ENCODE data around the gene SLC16A13. TPM values are rescaled to one million over a fixed set of nuclear protein-coding genes. Genes with fewer than 3 reads are reported as not detected.
"Not testable (repeated sequence)": the region's sequence is repeated elsewhere in the genome, so short reads cannot be mapped to it uniquely, and the experiment has no call there.

The SLC16A13 gene, protein sequence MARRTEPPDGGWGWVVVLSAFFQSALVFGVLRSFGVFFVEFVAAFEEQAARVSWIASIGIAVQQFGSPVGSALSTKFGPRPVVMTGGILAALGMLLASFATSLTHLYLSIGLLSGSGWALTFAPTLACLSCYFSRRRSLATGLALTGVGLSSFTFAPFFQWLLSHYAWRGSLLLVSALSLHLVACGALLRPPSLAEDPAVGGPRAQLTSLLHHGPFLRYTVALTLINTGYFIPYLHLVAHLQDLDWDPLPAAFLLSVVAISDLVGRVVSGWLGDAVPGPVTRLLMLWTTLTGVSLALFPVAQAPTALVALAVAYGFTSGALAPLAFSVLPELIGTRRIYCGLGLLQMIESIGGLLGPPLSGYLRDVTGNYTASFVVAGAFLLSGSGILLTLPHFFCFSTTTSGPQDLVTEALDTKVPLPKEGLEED
- 3.3 TPM for polyA plus RNA-seq

DNA sequence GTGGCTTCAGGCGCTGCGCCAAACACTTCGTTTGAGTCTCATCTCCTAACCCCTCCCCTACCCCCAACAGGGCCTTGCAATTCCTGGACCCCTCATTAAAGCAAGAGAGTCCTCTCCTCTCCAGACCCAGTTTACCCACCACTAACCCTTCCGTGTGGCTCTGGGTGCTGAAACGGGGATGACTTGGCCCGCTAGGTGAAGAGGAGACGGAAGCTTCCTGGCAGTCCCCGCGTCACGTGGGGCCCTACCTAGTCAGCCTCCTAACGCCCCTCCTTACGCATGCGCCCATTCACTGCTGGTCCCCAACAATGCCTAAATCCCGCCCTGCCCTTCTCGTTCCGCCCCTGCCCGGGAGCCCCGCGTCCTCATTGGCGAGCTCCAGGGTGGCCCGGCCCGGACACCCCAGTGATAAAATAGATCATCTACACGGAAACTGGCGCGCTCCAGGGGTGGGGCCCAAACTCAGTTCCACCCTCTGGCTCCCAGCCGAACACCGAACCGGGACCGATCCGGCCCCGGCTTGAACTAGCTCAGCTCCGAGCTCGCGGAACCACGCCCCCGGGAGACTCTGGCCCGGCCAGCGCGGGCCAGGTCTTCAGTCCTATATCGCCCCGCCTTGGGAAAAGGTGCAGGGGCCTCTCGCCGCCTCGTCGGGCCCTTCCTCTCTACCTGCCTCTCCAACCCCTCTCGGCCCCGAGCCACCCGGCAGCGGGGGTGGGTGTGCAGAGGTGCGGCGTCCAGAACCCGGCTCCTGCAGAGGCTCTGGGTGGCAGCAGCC is at the start of gene SLC16A13:
SLC16A13 (plus strand) TSS at position 425 of the 778 bp plus-strand sequence. CDS start 368 bp downstream, outside the sequence.
- Mint-ChIP-seq H3K4me3 (peak within 1 kb of the TSS; percentile 95 to 98 (median 96)), H3K27me3 (no peaks in the 10 kb centered on the region), H3K27ac (peak within 1 kb of the TSS; percentile 95 to 99 (median 99)), H3K36me3 (peaks cover 5% of the 10 kb centered on the region), H3K9me3 (no peaks in the 10 kb centered on the region), H3K4me1 (peaks cover 15 to 37% (median 34%) of the 10 kb centered on the region in 3 donors)

DNA sequence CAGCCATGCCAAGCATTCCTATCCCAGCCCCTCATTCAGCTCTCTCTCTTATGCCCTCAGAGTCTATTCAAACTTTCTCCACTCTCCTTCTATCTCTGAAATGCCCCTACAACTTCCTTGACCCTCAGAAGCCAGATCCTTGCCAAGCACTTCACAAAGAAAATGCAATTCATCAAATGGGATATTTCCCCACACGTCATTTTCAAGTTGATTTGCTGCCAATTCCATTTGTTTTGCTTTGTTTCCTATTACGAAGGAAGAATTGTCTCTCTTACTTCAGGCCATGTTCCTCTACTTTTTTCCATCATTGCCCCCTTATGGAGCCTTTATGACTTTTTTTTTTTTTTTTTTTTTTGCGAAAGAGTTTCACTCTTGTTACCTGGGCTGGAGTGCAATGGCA is 49.1 kb upstream of the SLC16A13 start:
- Mint-ChIP-seq H3K4me3 (no peak overlapping the region), H3K9me3 (no peaks in the 10 kb centered on the region), H3K4me1 (peaks cover 0 to 4% (median 0%) of the 10 kb centered on the region in 3 donors), H3K27ac (no peak overlapping the region), H3K27me3 (no peaks in the 10 kb centered on the region), H3K36me3 (peaks cover 3% of the 10 kb centered on the region)

DNA sequence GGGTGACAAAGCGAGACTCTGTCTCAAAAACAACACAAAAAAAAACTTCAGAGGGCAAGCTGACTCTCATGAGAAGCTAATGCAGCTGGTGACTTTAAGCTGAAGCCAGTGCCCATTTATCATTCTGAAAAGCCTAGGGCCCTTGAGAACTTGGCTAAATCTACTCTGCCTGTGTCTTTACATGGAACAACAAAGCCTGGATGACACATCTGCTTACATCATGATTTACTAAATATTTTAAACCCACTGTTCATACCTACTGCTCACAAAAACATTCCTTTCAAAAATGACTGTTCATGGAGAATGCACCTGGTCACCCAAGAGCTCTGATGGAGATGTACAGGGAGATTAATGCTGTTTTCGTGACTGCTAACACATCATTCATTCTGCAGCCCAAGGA is 46.0 kb upstream of the SLC16A13 start:
- Mint-ChIP-seq H3K27me3 (no peaks in the 10 kb centered on the region), H3K4me1 (peaks cover 0 to 4% (median 0%) of the 10 kb centered on the region in 3 donors), H3K4me3 (no peak overlapping the region), H3K36me3 (peaks cover 3% of the 10 kb centered on the region), H3K9me3 (no peaks in the 10 kb centered on the region), H3K27ac (no peak overlapping the region)

GRCh38 chr17:6993613-6994056 is 42.2 kb upstream of the SLC16A13 start:
- H3K4me1 Mint-ChIP-seq, H3K9me3 Mint-ChIP-seq, H3K27me3 Mint-ChIP-seq, H3K4me3 Mint-ChIP-seq, H3K36me3 Mint-ChIP-seq, H3K27ac Mint-ChIP-seq: not testable (repeated sequence)

DNA sequence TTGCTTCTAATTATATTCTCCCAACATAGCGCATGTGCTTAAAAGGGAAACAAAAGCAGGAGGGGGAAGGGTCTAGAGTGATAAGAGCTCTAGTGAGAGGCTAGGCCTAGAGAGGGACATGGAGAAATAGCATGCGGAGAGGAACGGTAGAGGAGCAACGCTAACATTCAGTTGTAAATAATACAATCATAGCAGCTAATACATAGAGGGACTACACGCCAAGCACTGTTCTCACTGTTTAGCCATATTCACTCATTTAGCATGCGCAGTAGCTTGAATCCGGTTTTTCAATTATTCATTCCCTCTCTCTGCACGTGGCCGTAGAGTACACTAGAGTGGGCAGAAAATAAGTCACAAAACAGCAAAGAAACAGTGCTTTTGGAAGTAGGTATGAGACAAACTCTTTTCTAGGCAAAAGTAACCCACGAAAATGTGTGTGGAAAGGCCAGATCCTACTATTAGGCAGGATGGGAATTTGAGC is 41.7 kb upstream of the SLC16A13 start:
- no peak overlapping the region for H3K27ac Mint-ChIP-seq
- H3K36me3 Mint-ChIP-seq: peaks cover 7% of the 10 kb centered on the region
- no peaks in the 10 kb centered on the region for H3K4me1 Mint-ChIP-seq
- H3K4me3 Mint-ChIP-seq: no peak overlapping the region
- H3K9me3 Mint-ChIP-seq: no peaks in the 10 kb centered on the region
- no peaks in the 10 kb centered on the region for H3K27me3 Mint-ChIP-seq

DNA sequence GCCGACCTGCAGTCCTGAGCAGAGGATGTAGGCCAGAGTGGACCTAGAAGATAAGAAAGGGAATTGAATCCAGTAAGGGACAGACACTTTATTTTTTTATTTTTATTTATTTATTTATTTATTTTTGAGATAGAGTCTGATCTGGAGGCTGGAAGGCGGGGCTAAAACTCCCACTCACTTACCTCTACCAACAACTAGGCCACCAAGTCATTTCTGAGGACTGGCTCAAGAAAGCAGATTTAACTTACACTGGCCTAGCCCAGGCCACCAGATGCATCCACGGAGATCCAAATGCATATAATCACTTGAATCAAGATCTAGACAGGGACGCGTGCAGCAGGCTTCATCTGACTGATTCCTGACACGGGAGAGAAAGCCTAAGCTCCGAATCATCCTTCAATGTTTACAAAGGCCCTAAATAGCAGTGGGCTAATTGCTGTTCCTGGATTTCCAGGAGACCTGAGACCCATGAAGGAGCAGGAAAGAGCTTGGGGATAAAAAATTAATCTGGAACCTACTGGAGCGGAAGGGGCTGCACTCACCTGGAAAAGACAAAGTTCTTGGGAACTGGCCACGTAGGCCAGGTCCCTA is 41.1 kb upstream of the SLC16A13 start:
- peaks cover 0 to 3% (median 0%) of the 10 kb centered on the region in 3 donors for H3K4me1 Mint-ChIP-seq
- H3K9me3 Mint-ChIP-seq: no peaks in the 10 kb centered on the region
- no peak overlapping the region for H3K27ac Mint-ChIP-seq
- H3K36me3 Mint-ChIP-seq: peaks cover 7% of the 10 kb centered on the region
- H3K4me3 Mint-ChIP-seq: no peak overlapping the region
- H3K27me3 Mint-ChIP-seq: no peaks in the 10 kb centered on the region

DNA sequence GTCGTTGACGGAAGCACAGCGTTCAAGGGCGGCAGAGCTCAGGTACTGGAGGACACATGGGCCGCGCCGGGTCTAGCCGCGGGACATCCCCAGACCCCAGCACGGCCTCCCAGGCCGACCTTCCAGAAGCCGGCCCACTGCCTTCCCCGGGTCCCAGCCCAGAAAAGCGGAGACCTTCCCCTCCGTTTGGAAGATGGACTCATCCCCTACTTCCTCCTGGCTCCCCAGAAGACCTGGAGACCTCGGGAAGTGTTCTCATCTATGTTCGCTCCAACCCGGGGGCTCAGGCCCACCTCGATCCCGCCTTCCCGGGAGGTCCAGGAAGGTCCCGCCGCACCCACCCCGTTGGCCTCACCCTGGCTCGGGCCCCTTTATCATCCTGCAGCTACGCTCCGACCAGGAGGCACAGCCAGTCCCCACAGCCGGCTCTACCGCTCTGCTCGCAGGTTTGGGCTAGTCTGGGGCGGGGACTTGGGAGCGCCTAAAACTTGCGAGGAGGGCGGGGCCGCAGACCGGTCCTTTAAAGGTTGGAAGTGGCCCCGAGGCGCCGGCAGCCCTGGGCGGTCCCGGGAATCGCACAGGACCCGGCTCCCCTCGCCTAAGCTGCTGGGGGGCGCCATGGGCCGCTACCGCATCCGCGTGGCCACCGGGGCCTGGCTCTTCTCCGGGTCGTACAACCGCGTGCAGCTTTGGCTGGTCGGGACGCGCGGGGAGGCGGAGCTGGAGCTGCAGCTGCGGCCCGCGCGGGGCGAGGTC is 40.1 kb upstream of the SLC16A13 start, which contains the start of gene ALOX12:
ALOX12 (plus strand) TSS at position 550 of the 756 bp plus-strand sequence; CDS start at position 619, 69 bp downstream.
- no peak within 1 kb of the TSS for H3K4me3 Mint-ChIP-seq
- H3K27ac Mint-ChIP-seq: no peak within 1 kb of the TSS

DNA sequence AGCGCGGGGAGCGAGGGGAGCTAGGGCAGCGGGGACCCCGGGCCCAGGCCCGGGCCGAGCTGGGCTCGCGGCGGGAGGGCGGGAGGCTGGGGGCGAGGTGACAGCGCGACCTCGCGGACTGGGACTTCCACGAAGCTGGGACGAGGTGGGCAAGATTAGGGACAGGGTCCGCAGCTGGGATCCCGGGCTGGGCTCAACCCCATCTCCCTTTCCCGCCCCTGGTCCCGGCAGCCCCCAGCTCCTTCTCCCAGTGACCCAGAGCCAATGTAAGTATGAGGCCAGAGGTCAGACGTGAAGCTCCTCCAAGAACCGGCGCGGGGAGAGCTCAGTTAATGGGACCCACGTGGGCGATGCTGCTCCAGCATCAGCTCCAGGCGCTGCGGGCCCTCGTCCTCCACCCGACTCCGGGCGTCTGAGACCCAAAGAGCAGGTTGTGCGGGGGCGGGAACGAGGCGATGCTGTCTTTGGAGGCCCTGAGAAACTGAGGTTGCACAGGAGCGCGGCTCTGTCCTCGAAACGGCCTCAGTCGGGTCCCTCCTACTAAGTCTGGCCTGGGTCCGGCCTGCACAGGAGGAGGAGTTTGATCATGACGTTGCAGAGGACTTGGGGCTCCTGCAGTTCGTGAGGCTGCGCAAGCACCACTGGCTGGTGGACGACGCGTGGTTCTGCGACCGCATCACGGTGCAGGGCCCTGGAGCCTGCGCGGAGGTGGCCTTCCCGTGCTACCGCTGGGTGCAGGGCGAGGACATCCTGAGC is 39.4 kb upstream of the SLC16A13 start:
- H3K27me3 Mint-ChIP-seq: no peaks in the 10 kb centered on the region
- no peak overlapping the region for H3K4me3 Mint-ChIP-seq
- H3K9me3 Mint-ChIP-seq: no peaks in the 10 kb centered on the region
- H3K4me1 Mint-ChIP-seq: peaks cover 0 to 3% (median 1%) of the 10 kb centered on the region in 3 donors
- peaks cover 7% of the 10 kb centered on the region for H3K36me3 Mint-ChIP-seq
- H3K27ac Mint-ChIP-seq: no peak overlapping the region

More for the DNA sequence above, 40.1 kb upstream of the SLC16A13 start, which contains the start of gene ALOX12:
- Mint-ChIP-seq H3K36me3 (peaks cover 7% of the 10 kb centered on the region), H3K27me3 (no peaks in the 10 kb centered on the region), H3K4me1 (peaks cover 0 to 3% (median 0%) of the 10 kb centered on the region in 3 donors), H3K9me3 (no peaks in the 10 kb centered on the region)

DNA sequence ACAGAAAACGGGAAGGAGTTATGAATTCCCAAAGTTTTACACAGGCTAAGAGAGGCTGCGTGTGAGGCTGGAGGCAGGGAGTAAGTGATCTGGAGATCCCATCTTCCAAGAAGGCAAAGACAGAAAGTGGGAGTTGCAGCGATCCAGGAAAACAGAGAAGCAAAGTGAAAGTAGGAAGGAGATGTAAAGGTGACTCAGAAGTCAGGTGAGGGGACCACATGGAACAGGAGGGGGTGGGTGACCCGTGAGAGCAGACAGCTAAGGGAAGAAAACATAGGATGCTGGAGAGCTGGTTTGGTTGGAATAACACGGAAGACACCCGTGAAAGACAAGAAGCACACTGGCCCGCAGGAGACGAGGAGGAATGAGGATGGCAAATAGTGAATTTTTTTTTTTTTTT is 38.6 kb upstream of the SLC16A13 start:
- Mint-ChIP-seq H3K9me3 (no peaks in the 10 kb centered on the region), H3K4me1 (peaks cover 1 to 4% (median 3%) of the 10 kb centered on the region in 3 donors), H3K27me3 (no peaks in the 10 kb centered on the region), H3K4me3 (no peak overlapping the region), H3K27ac (no peak overlapping the region), H3K36me3 (peaks cover 7% of the 10 kb centered on the region)

GRCh38 chr17:6998855-6999508 is 36.8 kb upstream of the SLC16A13 start:
- Mint-ChIP-seq H3K27ac (no peak overlapping the region), H3K4me3 (no peak overlapping the region), H3K36me3 (peaks cover 7% of the 10 kb centered on the region), H3K27me3 (no peaks in the 10 kb centered on the region), H3K4me1 (peaks cover 3 to 4% (median 3%) of the 10 kb centered on the region in 3 donors), H3K9me3 (no peaks in the 10 kb centered on the region)

- peaks cover 9 to 11% (median 10%) of the 10 kb centered on the region in 3 donors for H3K4me1 Mint-ChIP-seq
- H3K27ac Mint-ChIP-seq: peak overlapping the region in 1 of 3 donors; percentile 92
- peaks cover 7% of the 10 kb centered on the region for H3K36me3 Mint-ChIP-seq
- no peaks in the 10 kb centered on the region for H3K27me3 Mint-ChIP-seq
- no peaks in the 10 kb centered on the region for H3K9me3 Mint-ChIP-seq
- H3K4me3 Mint-ChIP-seq: no peak overlapping the region
Measured at GRCh38 chr17:7001318-7001961, 34.4 kb upstream of the SLC16A13 start.

GRCh38 chr17:7002288-7003047 is 33.3 kb upstream of the SLC16A13 start:
- no peak overlapping the region for H3K4me3 Mint-ChIP-seq
- no peaks in the 10 kb centered on the region for H3K9me3 Mint-ChIP-seq
- no peak overlapping the region for H3K27ac Mint-ChIP-seq
- peaks cover 1% of the 10 kb centered on the region for H3K36me3 Mint-ChIP-seq
- peaks cover 9 to 17% (median 10%) of the 10 kb centered on the region in 3 donors for H3K4me1 Mint-ChIP-seq
- H3K27me3 Mint-ChIP-seq: no peaks in the 10 kb centered on the region

Data from IgD-negative memory B cell (primary cell).